Measurements from ENCODE around the gene CCDC102A. TPM values are rescaled to one million over a fixed set of nuclear protein-coding genes. Genes with fewer than 3 reads are reported as not detected.

Gene CCDC102A
- total RNA-seq, 1 experiment from 2014 or later, result 5.2 TPM

- peaks cover 17% of the 10 kb centered on the region for H3K4me1 Mint-ChIP-seq
- H3K9me3 Mint-ChIP-seq, result no peaks in the 10 kb centered on the region
- no peak for DNase-seq (ENCODE audit: low spot score)
- H3K27ac Mint-ChIP-seq, result no peak overlapping the region
- ChIA-PET POLR2A (no interaction called here), CTCF (interaction anchor here (1.1 to 1.4 kb wide), 2 partner anchors 16 to 25 kb away, joined by 3 read pairs; no protein-coding TSS in a partner anchor)
- no peaks in the 10 kb centered on the region for H3K36me3 Mint-ChIP-seq
- H3K4me3 Mint-ChIP-seq, result no peak overlapping the region
- peak; percentile 29 for ATAC-seq
- TF ChIP-seq NFE2L1 (CRISPR knock-in tag; IDR thresholded peaks at IDR 0.05) (no peak), NR1H2 (CRISPR knock-in tag; IDR thresholded peaks at IDR 0.05) (no peak), NR3C1 (CRISPR knock-in tag; conservative IDR thresholded peaks at IDR 0.05; ENCODE audit: low read depth) (no peak), ATF2 (CRISPR knock-in tag; IDR thresholded peaks at IDR 0.05; ENCODE audit: borderline replicate concordance, low read depth) (no peak), FOXK1 (CRISPR knock-in tag; IDR thresholded peaks at IDR 0.05) (no peak), ZNF232 (CRISPR knock-in tag; IDR thresholded peaks at IDR 0.05) (no peak), HMGXB4 (CRISPR knock-in tag; IDR thresholded peaks at IDR 0.05) (no peak), SMAD4 (CRISPR knock-in tag; IDR thresholded peaks at IDR 0.05) (no peak)
- no peaks in the 10 kb centered on the region for H3K27me3 Mint-ChIP-seq (ENCODE audit: low read depth)
Observed at GRCh38 chr16:57503366-57503765, 33.0 kb downstream of the CCDC102A start.

- no peak for DNase-seq (ENCODE audit: low spot score)
- ChIA-PET POLR2A (no interaction called here), CTCF (interaction anchor here (0.5 to 1.4 kb wide), 5 partner anchors 10 to 363 kb away, joined by 3 to 6 read pairs (median 3); partner anchors contain the start of gene DOK4)
- H3K27ac Mint-ChIP-seq, result no peak overlapping the region
- no peak overlapping the region for H3K4me3 Mint-ChIP-seq
- peaks cover 11% of the 10 kb centered on the region for H3K4me1 Mint-ChIP-seq
- no peaks in the 10 kb centered on the region for H3K27me3 Mint-ChIP-seq (ENCODE audit: low read depth)
- H3K36me3 Mint-ChIP-seq, result no peaks in the 10 kb centered on the region
- no peaks in the 10 kb centered on the region for H3K9me3 Mint-ChIP-seq
- TF ChIP-seq E2F5 (CRISPR knock-in tag; IDR thresholded peaks at IDR 0.05) (no peak), NFE2L1 (CRISPR knock-in tag; IDR thresholded peaks at IDR 0.05) (no peak), RELA (CRISPR knock-in tag; IDR thresholded peaks at IDR 0.05; ENCODE audit: borderline replicate concordance) (no peak), ZBTB43 (CRISPR knock-in tag; IDR thresholded peaks at IDR 0.05) (no peak), ZNF416 (CRISPR knock-in tag; IDR thresholded peaks at IDR 0.05) (no peak), ZNF671 (CRISPR knock-in tag; IDR thresholded peaks at IDR 0.05) (no peak), FOXP1 (CRISPR knock-in tag; IDR thresholded peaks at IDR 0.05; ENCODE audit: borderline replicate concordance) (no peak), AFF4 (CRISPR knock-in tag; IDR thresholded peaks at IDR 0.05; ENCODE audit: borderline replicate concordance) (no peak)
- ATAC-seq, result no peak
Observed at GRCh38 chr16:57502048-57502775, 34.2 kb downstream of the CCDC102A start.

Data from WTC11 (cell line).